ENCODE data around the gene XAGE5.
"Not testable (repeated sequence)": the region's sequence is repeated elsewhere in the genome, so short reads cannot be mapped to it uniquely, and the experiment has no call there.

The XAGE5 gene

GRCh38 chrX:52811065-52811625 lies at the start of gene XAGE5:
TSS of gene XAGE5 (plus strand) at chrX:52811287. CDS start at chrX:52812567, 1,280 bp downstream.
- no peak for DNase-seq (ENCODE audit: low read depth in 2 of 2)

GRCh38 chrX:52765983-52766382 lies 45.1 kb upstream of the XAGE5 start:
- not testable (repeated sequence) for DNase-seq (ENCODE audit: low read depth in 2 of 2)

GRCh38 chrX:52773504-52773903 lies 37.6 kb upstream of the XAGE5 start:
- not testable (repeated sequence) for DNase-seq (ENCODE audit: low read depth in 2 of 2)

GRCh38 chrX:52797327-52797726 lies 13.8 kb upstream of the XAGE5 start, which contains the start of gene SPANXN5:
TSS of gene SPANXN5 (minus strand) at chrX:52797427. CDS start at chrX:52797348, 79 bp downstream.
- DNase-seq (ENCODE audit: low read depth in 2 of 2) = not testable (repeated sequence)

GRCh38 chrX:52804876-52805275 lies 6.2 kb upstream of the XAGE5 start:
- not testable (repeated sequence) for DNase-seq (ENCODE audit: low read depth in 2 of 2)

- no peak for DNase-seq (ENCODE audit: low read depth in 2 of 2)
Observed at GRCh38 chrX:52819788-52820187, 8.7 kb downstream of the XAGE5 start.

- DNase-seq (ENCODE audit: low read depth in 2 of 2) = no peak
Observed at GRCh38 chrX:52821079-52821760, 10.1 kb downstream of the XAGE5 start.

- no peak for DNase-seq (ENCODE audit: low read depth in 2 of 2)
Observed at GRCh38 chrX:52824608-52825007, 13.5 kb downstream of the XAGE5 start.

GRCh38 chrX:52830551-52830950 lies 19.5 kb downstream of the XAGE5 start:
- no peak for DNase-seq (ENCODE audit: low read depth in 2 of 2)

GRCh38 chrX:52839137-52839536 lies 28.1 kb downstream of the XAGE5 start:
- DNase-seq (ENCODE audit: low read depth in 2 of 2) = no peak

GRCh38 chrX:52843619-52844018 lies 32.5 kb downstream of the XAGE5 start:
- DNase-seq (ENCODE audit: low read depth in 2 of 2) = not testable (repeated sequence)

GRCh38 chrX:52852110-52852860 lies 41.2 kb downstream of the XAGE5 start:
- no peak for DNase-seq (ENCODE audit: low read depth in 2 of 2)

GRCh38 chrX:52856991-52857525 lies 46.0 kb downstream of the XAGE5 start:
- DNase-seq (ENCODE audit: low read depth in 2 of 2) = not testable (repeated sequence)

GRCh38 chrX:52865343-52865998 lies 54.4 kb downstream of the XAGE5 start:
- no peak for DNase-seq (ENCODE audit: low read depth in 2 of 2)

Measured in stimulated activated CD4-positive, alpha-beta T cell treated with anti-CD3 and anti-CD28 coated beads, Interleukin-1b, Interleukin-23, amount 100 ng/mL, for 4 hours (primary cell).